PFSK-1 (cell line): ENCODE results near the gene SLC29A1.

ENCODE experiments used
- FOXP2 ChIP-seq: optimal IDR thresholded peaks from 2 replicates; pipeline ENCODE3; 2011; ENCODE audit warnings: borderline replicate concordance, control low read depth, inconsistent platforms; ENCODE audit not compliant: insufficient read depth; ENCODE audit errors: extremely low read length, extremely low read depth
- POLR2AphosphoS5 ChIP-seq: IDR thresholded peaks from 2 replicates; pipeline ENCODE4 v1.6.1; 2012; ENCODE audit warnings: low read depth, mild to moderate bottlenecking, control low read depth, low read length, moderate library complexity
- SIN3A ChIP-seq: IDR thresholded peaks from 2 replicates; pipeline ENCODE4 v1.6.1; 2012; ENCODE audit warnings: mild to moderate bottlenecking, low read length, moderate library complexity, borderline replicate concordance; ENCODE audit not compliant: insufficient read depth
- TAF1 ChIP-seq: IDR thresholded peaks from 2 replicates; pipeline ENCODE4 v1.6.1; 2012; ENCODE audit warnings: low read length, control low read depth, borderline replicate concordance; ENCODE audit not compliant: insufficient read depth
- TF ChIP-seq, protein P1 (sequence below), 2 experiments: IDR thresholded peaks; 2 replicates each; pipeline versions ENCODE4 v1.6.1 to v1.8.0; 2011 to 2012; ENCODE audit warnings: low read depth in 2 of 2, low read length in 2 of 2, control low read depth in 1 of 2, inconsistent platforms in 1 of 2, mild to moderate bottlenecking in 1 of 2, moderate library complexity in 1 of 2; ENCODE audit not compliant: insufficient read depth in 1 of 2

SLC29A1 gene

DNA sequence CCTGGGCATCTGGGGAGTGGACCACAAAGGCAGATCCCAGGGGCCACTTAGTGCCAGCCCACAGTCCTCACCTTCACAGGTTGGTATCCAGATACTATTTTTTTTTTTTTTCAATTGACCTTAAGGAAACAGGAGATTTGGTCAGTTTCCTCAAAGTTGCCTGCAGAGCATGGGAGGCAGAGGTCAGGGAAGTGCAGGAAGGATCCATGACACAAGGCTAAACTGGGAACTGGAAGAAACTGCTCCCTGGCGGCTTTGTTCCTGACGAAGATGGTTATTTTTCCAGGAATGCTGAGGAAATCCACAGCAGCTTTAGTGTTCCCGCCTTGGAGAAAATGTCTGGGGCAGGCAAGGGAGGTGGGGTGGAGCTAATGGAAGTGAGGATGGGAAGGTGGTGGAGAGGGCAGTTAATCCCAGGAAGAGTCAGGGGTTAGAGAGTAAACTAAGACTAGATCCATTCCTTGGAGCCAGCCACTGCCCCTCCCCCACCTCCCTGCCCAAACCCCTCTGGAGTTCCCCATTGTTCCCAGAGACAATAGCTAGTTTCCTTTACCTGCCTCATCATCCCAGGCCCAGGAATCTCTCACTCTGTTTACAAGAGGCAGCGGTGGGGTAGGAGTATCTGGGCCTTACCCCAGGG, 20.9 kb upstream of the SLC29A1 start:
- TF ChIP-seq, protein P1, sequence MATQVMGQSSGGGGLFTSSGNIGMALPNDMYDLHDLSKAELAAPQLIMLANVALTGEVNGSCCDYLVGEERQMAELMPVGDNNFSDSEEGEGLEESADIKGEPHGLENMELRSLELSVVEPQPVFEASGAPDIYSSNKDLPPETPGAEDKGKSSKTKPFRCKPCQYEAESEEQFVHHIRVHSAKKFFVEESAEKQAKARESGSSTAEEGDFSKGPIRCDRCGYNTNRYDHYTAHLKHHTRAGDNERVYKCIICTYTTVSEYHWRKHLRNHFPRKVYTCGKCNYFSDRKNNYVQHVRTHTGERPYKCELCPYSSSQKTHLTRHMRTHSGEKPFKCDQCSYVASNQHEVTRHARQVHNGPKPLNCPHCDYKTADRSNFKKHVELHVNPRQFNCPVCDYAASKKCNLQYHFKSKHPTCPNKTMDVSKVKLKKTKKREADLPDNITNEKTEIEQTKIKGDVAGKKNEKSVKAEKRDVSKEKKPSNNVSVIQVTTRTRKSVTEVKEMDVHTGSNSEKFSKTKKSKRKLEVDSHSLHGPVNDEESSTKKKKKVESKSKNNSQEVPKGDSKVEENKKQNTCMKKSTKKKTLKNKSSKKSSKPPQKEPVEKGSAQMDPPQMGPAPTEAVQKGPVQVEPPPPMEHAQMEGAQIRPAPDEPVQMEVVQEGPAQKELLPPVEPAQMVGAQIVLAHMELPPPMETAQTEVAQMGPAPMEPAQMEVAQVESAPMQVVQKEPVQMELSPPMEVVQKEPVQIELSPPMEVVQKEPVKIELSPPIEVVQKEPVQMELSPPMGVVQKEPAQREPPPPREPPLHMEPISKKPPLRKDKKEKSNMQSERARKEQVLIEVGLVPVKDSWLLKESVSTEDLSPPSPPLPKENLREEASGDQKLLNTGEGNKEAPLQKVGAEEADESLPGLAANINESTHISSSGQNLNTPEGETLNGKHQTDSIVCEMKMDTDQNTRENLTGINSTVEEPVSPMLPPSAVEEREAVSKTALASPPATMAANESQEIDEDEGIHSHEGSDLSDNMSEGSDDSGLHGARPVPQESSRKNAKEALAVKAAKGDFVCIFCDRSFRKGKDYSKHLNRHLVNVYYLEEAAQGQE (IDR thresholded peaks at IDR 0.05; ENCODE audit: insufficient read depth in 1 of 2, low read depth in 2 of 2, low read length in 2 of 2) = no peak
- no peak for TF ChIP-seq TAF1
- no peak for TF ChIP-seq FOXP2
- TF ChIP-seq POLR2AphosphoS5 = no peak
- no peak for TF ChIP-seq SIN3A

DNA sequence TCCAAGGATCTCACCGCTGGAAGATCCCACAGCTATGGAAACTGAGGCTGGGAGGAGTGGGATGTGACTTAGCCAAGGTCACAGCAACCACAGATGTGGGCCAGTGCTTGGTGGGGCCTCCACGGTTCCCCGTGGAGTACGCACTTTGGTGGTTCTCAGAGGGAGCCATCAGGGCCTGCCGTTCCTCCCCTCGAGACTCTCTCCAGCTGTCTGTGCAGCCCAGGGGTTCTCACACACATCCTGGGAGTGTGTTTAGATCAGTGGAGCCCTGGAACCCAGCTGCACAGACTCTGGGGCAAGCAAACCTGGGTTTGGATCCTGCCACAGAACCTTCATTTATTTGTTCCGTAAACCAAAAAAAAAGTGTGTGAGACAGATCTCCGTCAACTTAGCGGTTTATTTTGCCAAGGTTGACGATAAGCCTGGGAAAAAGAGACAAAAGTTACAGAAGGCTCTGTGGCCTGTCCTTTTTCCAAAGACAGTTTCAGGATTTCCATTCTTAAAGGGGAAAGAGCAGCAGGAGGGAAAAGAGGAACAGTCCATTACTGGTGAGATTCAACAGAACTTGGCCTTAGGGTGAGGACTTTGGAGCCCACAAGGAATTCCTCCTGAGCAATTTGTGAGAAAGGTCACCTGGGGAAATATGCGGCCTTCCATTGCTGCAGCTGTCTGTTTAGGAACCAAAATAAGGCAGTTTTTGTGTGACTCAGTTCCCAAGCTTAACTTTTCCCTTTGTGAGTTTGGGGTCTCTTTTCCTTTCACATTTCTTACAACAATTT, 20.2 kb upstream of the SLC29A1 start:
- TF ChIP-seq FOXP2 = no peak
- TF ChIP-seq TAF1 = no peak
- no peak for TF ChIP-seq POLR2AphosphoS5
- no peak for TF ChIP-seq SIN3A
- TF ChIP-seq, protein P1 (IDR thresholded peaks at IDR 0.05; ENCODE audit: insufficient read depth in 1 of 2, low read depth in 2 of 2, low read length in 2 of 2) = no peak

DNA sequence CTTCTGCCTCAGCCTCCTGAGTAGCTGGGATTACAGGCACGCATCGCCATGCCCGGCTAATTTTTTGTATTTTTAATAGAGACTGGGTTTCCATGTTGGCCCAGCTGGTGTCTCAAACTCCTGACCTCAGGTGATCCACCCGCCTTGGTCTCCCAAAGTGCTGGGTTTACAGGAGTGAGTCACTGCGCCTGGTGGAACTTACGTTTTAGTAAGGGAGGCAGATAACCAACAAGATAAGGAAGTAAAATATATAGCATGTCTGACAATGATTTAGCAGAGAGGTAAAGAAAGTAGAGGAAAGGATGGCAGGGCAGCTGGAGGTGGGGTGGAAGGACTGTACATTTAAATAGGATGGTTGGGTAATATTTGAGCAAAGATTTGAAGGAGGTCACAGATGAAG, 19.4 kb upstream of the SLC29A1 start:
- TF ChIP-seq SIN3A (no peak), TAF1 (no peak), POLR2AphosphoS5 (no peak), FOXP2 (no peak)
- TF ChIP-seq, protein P1 (IDR thresholded peaks at IDR 0.05; ENCODE audit: insufficient read depth in 1 of 2, low read depth in 2 of 2, low read length in 2 of 2) = no peak

DNA sequence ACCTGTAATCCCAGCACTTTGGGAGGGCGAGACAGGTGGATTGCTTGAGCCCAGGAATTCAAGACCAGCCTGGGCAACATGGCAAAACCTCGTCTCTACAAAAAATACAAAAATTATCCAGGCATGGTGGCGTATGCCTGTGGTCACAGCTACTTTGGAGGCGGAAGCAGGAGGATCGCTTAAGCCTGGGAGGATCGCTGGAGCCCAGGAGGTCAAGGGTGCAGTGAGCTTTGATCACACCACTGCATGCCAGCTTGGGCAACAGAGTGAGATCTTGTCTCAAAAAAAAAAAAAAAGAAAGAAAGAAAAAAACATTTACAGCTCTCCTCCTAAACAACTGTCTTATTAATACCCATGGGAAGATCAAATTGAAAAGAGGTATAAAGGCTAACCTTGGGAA, 15.4 kb upstream of the SLC29A1 start:
- TF ChIP-seq, protein P1 (IDR thresholded peaks at IDR 0.05; ENCODE audit: insufficient read depth in 1 of 2, low read depth in 2 of 2, low read length in 2 of 2) = no peak
- TF ChIP-seq TAF1 (no peak), FOXP2 (no peak), SIN3A (no peak), POLR2AphosphoS5 (no peak)

DNA sequence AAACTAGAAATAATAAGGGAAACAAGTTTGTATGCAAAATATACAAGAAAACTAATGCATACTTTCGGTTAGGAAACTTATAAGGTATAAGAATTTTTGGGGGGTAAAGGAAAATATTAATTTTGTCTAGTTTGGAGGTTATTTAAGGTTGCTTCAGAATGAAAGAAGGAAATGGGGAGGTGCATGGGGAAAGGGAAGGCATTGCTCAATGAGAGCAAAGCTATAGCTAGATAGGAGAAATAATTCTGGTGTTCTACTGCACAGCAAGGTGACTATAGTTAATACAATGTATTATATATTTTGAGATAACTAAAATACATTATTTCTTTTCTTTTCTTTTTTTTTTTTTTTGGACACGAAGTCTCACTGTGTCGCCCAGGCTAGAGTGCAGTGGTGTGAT, 12.1 kb upstream of the SLC29A1 start:
- TF ChIP-seq FOXP2 (no peak), SIN3A (no peak), TAF1 (no peak), POLR2AphosphoS5 (no peak)
- TF ChIP-seq, protein P1 (IDR thresholded peaks at IDR 0.05; ENCODE audit: insufficient read depth in 1 of 2, low read depth in 2 of 2, low read length in 2 of 2) = no peak
